H9 (cell line): ENCODE results near the gene SLC35F5. TPM values are rescaled to one million over a fixed set of nuclear protein-coding genes. Genes with fewer than 3 reads are reported as not detected.
"Not testable (repeated sequence)": the region's sequence is repeated elsewhere in the genome, so short reads cannot be mapped to it uniquely, and the experiment has no call there.

Experiments used
- DNase-seq: peaks from one replicate; pipeline ENCODE4 v3.0.0-alpha.2; 2017
- H2AFZ ChIP-seq: one replicate; pipeline ENCODE4 v1.6.1; 2013; ENCODE audit warnings: mild to moderate bottlenecking, low read length, control low read depth, moderate library complexity
- H2AK5ac ChIP-seq: 2 replicates; pipeline ENCODE4 v1.6.1; 2013; ENCODE audit warnings: low read length, control low read depth, mixed read lengths; ENCODE audit not compliant: insufficient read length
- H2BK120ac ChIP-seq: one replicate; pipeline ENCODE4 v1.6.1; 2013; ENCODE audit warnings: low read depth, mild to moderate bottlenecking, low read length, control low read depth, inconsistent platforms; ENCODE audit not compliant: poor library complexity, severe bottlenecking
- H2BK12ac ChIP-seq: 2 replicates; pipeline ENCODE4 v1.6.1; 2013; ENCODE audit warnings: low read length, control low read depth, mixed read lengths, low read depth; ENCODE audit not compliant: insufficient read length
- H2BK15ac ChIP-seq: 2 replicates; pipeline ENCODE4 v1.6.1; 2013; ENCODE audit warnings: low read depth, low read length, control low read depth
- H2BK20ac ChIP-seq: one replicate; pipeline ENCODE4 v1.6.1; 2013; ENCODE audit warnings: low read depth, mild to moderate bottlenecking, low read length, control low read depth, inconsistent platforms; ENCODE audit not compliant: poor library complexity, severe bottlenecking
- H2BK5ac ChIP-seq: 2 replicates; pipeline ENCODE4 v1.6.1; 2013; ENCODE audit warnings: low read length, control low read depth, mixed read lengths; ENCODE audit not compliant: insufficient read length
- H3K14ac ChIP-seq: 2 replicates; pipeline ENCODE4 v1.6.1; 2013; ENCODE audit warnings: low read length, control low read depth; ENCODE audit not compliant: insufficient read depth
- H3K18ac ChIP-seq: 2 replicates; pipeline ENCODE4 v1.6.1; 2013; ENCODE audit warnings: low read depth, mild to moderate bottlenecking, mixed read lengths, low read length, control low read depth; ENCODE audit not compliant: insufficient read length
- H3K23ac ChIP-seq: 2 replicates; pipeline ENCODE4 v1.6.1; 2013; ENCODE audit warnings: low read length, control low read depth, mixed read lengths, low read depth; ENCODE audit not compliant: insufficient read length
- H3K23me2 ChIP-seq: 2 replicates; pipeline ENCODE4 v1.6.1; 2013; ENCODE audit warnings: low read depth, mild to moderate bottlenecking, mixed read lengths, low read length, control low read depth; ENCODE audit not compliant: insufficient read length, poor library complexity, severe bottlenecking
- H3K27ac ChIP-seq: 2 replicates; pipeline ENCODE4 v1.5.1; 2013; ENCODE audit warnings: low read length, control low read depth, mixed read lengths, low read depth; ENCODE audit not compliant: insufficient read length
- H3K27me3 ChIP-seq: 2 replicates; pipeline ENCODE4 v1.6.1; 2013; ENCODE audit warnings: low read length, control low read depth, inconsistent platforms; ENCODE audit not compliant: insufficient read depth
- H3K4ac ChIP-seq: 2 replicates; pipeline ENCODE4 v1.6.1; 2013; ENCODE audit warnings: low read depth, mild to moderate bottlenecking, control low read depth, inconsistent platforms, low read length, moderate library complexity
- H3K4me1 ChIP-seq: 2 replicates; pipeline ENCODE4 v1.6.1; 2013; ENCODE audit warnings: low read length, control low read depth, inconsistent platforms; ENCODE audit not compliant: insufficient read depth
- H3K4me2 ChIP-seq: 2 replicates; pipeline ENCODE4 v1.6.1; 2013; ENCODE audit warnings: low read length, control low read depth, mixed read lengths; ENCODE audit not compliant: insufficient read length, insufficient read depth
- H3K56ac ChIP-seq: 2 replicates; pipeline ENCODE4 v1.6.1; 2013; ENCODE audit warnings: low read depth, mild to moderate bottlenecking, mixed read lengths, low read length, control low read depth; ENCODE audit not compliant: insufficient read length
- H3K79me1 ChIP-seq: 2 replicates; pipeline ENCODE4 v1.6.1; 2013; ENCODE audit warnings: low read depth, mild to moderate bottlenecking, moderate library complexity, low read length, control low read depth, inconsistent platforms; ENCODE audit not compliant: insufficient read depth, poor library complexity, severe bottlenecking
- H3K79me2 ChIP-seq: 2 replicates; pipeline ENCODE4 v1.6.1; 2013; ENCODE audit warnings: low read length, control low read depth, inconsistent platforms; ENCODE audit not compliant: insufficient read depth
- H3K9ac ChIP-seq: 2 replicates; pipeline ENCODE4 v1.6.1; 2013; ENCODE audit warnings: low read length, control low read depth, mixed read lengths; ENCODE audit not compliant: insufficient read length; ENCODE audit errors: extremely low read depth
- H3K9me3 ChIP-seq: one replicate; pipeline ENCODE4 v1.6.1; 2013; ENCODE audit warnings: low read depth, low read length, inconsistent platforms; ENCODE audit not compliant: control insufficient read depth
- H3T11ph ChIP-seq: one replicate; pipeline ENCODE4 v1.6.1; 2013; ENCODE audit warnings: mild to moderate bottlenecking, low read length, control low read depth, inconsistent platforms
- H4K20me1 ChIP-seq: one replicate; pipeline ENCODE4 v1.6.1; 2013; ENCODE audit not compliant: control insufficient read depth, insufficient read length, insufficient read depth
- H4K5ac ChIP-seq: 2 replicates; pipeline ENCODE4 v1.6.1; 2013; ENCODE audit warnings: low read depth, mild to moderate bottlenecking, mixed read lengths, low read length, control low read depth; ENCODE audit not compliant: insufficient read length
- H4K8ac ChIP-seq: replicated peaks from 2 replicates; pipeline ENCODE4 v1.6.1; 2013; ENCODE audit warnings: low read length, control low read depth, mixed read lengths, low read depth; ENCODE audit not compliant: insufficient read length
- H4K91ac ChIP-seq: 2 replicates; pipeline ENCODE4 v1.6.1; 2013; ENCODE audit warnings: low read depth, mild to moderate bottlenecking, moderate library complexity, mixed read lengths, low read length, control low read depth; ENCODE audit not compliant: insufficient read length
- H3K27ac Mint-ChIP-seq, 3 experiments: 2 replicates in 2 of 3; 3 replicates in 1 of 3; pipeline ENCODE4 v1.8.0; 2020 to 2021; ENCODE audit warnings: mixed read lengths in 3 of 3, mild to moderate bottlenecking in 1 of 3, moderate library complexity in 1 of 3
- H3K27me3 Mint-ChIP-seq: 2 replicates; pipeline ENCODE4 v1.8.0; 2021; ENCODE audit warnings: low read depth, mild to moderate bottlenecking, moderate library complexity, mixed read lengths
- H3K36me3 Mint-ChIP-seq, 3 experiments: 2 replicates in 2 of 3; 3 replicates in 1 of 3; pipeline ENCODE4 v1.8.0; 2020 to 2021; ENCODE audit warnings: low read depth in 3 of 3, mixed read lengths in 3 of 3; ENCODE audit not compliant: insufficient read depth in 1 of 3
- H3K4me1 Mint-ChIP-seq, 2 experiments: 2 replicates each; pipeline ENCODE4 v1.8.0; 2020; ENCODE audit warnings: mixed read lengths in 2 of 2
- H3K4me3 Mint-ChIP-seq, 2 experiments: 2 replicates in 1 of 2; 3 replicates in 1 of 2; pipeline ENCODE4 v1.8.0; 2020 to 2021; ENCODE audit warnings: mild to moderate bottlenecking in 2 of 2, mixed read lengths in 2 of 2, moderate library complexity in 1 of 2
- H3K9me3 Mint-ChIP-seq, 2 experiments: 2 replicates in 1 of 2; 3 replicates in 1 of 2; pipeline ENCODE4 v1.8.0; 2020; ENCODE audit warnings: mild to moderate bottlenecking in 2 of 2, mixed read lengths in 2 of 2, moderate library complexity in 1 of 2
- CTCF ChIP-seq: fragments of 200-600 bp; sonication (generic); conservative IDR thresholded peaks from 3 replicates; pipeline ENCODE4 v1.8.0; 2021; ENCODE audit warnings: antibody characterized with exemption, mild to moderate bottlenecking
- WGBS: extraction: QIAGEN DNeasy Blood & Tissue Kit; methylation state at CpG from one replicate; pipeline ENCODE4 v1.1.7; 2013; ENCODE audit warnings: missing lambda C conversion rate, low lambda C conversion rate, mixed read lengths; ENCODE audit not compliant: insufficient read length; ENCODE audit errors: extremely low coverage; 5-methylcytosine and 5-hydroxymethylcytosine counted together
- total RNA-seq: library from RNA; stranded (reverse); gene quantifications from 2 replicates; pipeline ENCODE4 v1.2.1, GENCODE V29; 2021

Gene SLC35F5
- total RNA-seq, 1 experiment from 2014 or later, result 31.3 TPM

GRCh38 chr2:113776949-113777348 lies 20.5 kb upstream of the SLC35F5 start:
- Histone ChIP-seq H3K79me2 (no peaks in the 10 kb centered on the region), H4K5ac (no peak overlapping the region), H3K9ac (no peak overlapping the region), H3K27ac (no peak overlapping the region), H3K79me1 (no peaks in the 10 kb centered on the region), H3K23ac (no peak overlapping the region), H2BK20ac (no peak overlapping the region), H3K14ac (no peak overlapping the region), H2AFZ (no peak overlapping the region), H4K91ac (no peak overlapping the region), H2AK5ac (no peak overlapping the region), H3K4ac (no peak overlapping the region), H3K18ac (no peak overlapping the region), H2BK12ac (no peak overlapping the region), H2BK15ac (no peak overlapping the region), H3K27me3 (no peaks in the 10 kb centered on the region), H4K20me1 (no peaks in the 10 kb centered on the region), H3K23me2 (no peaks in the 10 kb centered on the region), H2BK5ac (no peak overlapping the region), H3K4me1 (no peaks in the 10 kb centered on the region), H2BK120ac (no peak overlapping the region), H3K9me3 (no peaks in the 10 kb centered on the region), H3T11ph (no peak overlapping the region), H4K8ac (no peak overlapping the region), H3K56ac (no peak overlapping the region), H3K4me2 (no peak overlapping the region)
- no peak for TF ChIP-seq CTCF
- H3K4me1 Mint-ChIP-seq, result no peaks in the 10 kb centered on the region
- DNase-seq, result no peak
- H3K4me3 Mint-ChIP-seq, result no peak overlapping the region
- no peaks in the 10 kb centered on the region for H3K9me3 Mint-ChIP-seq
- no peak overlapping the region for H3K27ac Mint-ChIP-seq
- no CpG with 5 or more reads among the region's 4 CpGs for WGBS
- H3K36me3 Mint-ChIP-seq, result no peaks in the 10 kb centered on the region; a peak in 1 of 7 replicates
- H3K27me3 Mint-ChIP-seq, result peaks cover 2% of the 10 kb centered on the region; the same call in 1 of the 2 replicates

GRCh38 chr2:113774616-113775015 lies 18.2 kb upstream of the SLC35F5 start:
- H3K56ac ChIP-seq, H2AFZ ChIP-seq, H3K27ac Mint-ChIP-seq, H3K23ac ChIP-seq, H4K5ac ChIP-seq, H3T11ph ChIP-seq, H3K23me2 ChIP-seq, H3K9me3 Mint-ChIP-seq, H4K20me1 ChIP-seq, H2BK5ac ChIP-seq, H3K4me1 ChIP-seq, H3K36me3 Mint-ChIP-seq, H3K14ac ChIP-seq, H3K4me1 Mint-ChIP-seq, H3K9me3 ChIP-seq, H2BK12ac ChIP-seq, H2BK15ac ChIP-seq, H3K79me1 ChIP-seq, H3K27me3 Mint-ChIP-seq, H4K91ac ChIP-seq, H3K4ac ChIP-seq, H3K27ac ChIP-seq, H3K27me3 ChIP-seq, H3K79me2 ChIP-seq, H3K18ac ChIP-seq, DNase-seq, H2BK20ac ChIP-seq, H2BK120ac ChIP-seq, H3K9ac ChIP-seq, H3K4me2 ChIP-seq, H4K8ac ChIP-seq, H2AK5ac ChIP-seq, H3K4me3 Mint-ChIP-seq: not testable (repeated sequence)
- WGBS, result no CpG with 5 or more reads among the region's 6 CpGs
